Common myeloid progenitor, CD34-positive (primary cell): ENCODE data around the gene FUT3.

Source experiments
- CTCF ChIA-PET: fragments of 350-600 bp; sonication (Branson Sonifier 250); formaldehyde crosslinking; loops from one replicate; lab custom pipeline; 2021; ENCODE audit warnings: antibody characterized with exemption; lab: Charles Lee
- POLR2A ChIA-PET: fragments of 350-600 bp; sonication (Branson Sonifier 250); formaldehyde crosslinking; loops from one replicate; lab custom pipeline; 2021; ENCODE audit warnings: antibody characterized with exemption; lab: Charles Lee
- DNase-seq, 3 donors: peaks; one replicate each; pipeline versions ENCODE4 v3.0.0 to v3.0.0-alpha.2; 2013
- H3K27ac ChIP-seq, 2 experiments: 1 replicate in 1 of 2; 2 replicates in 1 of 2; pipeline ENCODE4 v1.7.0; 2013; ENCODE audit warnings: inconsistent platforms in 2 of 2, low read length in 2 of 2, mild to moderate bottlenecking in 2 of 2, low read depth in 1 of 2, moderate library complexity in 1 of 2; ENCODE audit not compliant: severe bottlenecking in 2 of 2, insufficient read depth in 1 of 2, poor library complexity in 1 of 2
- H3K27me3 ChIP-seq, 5 experiments: replicated peaks in 2 of 5; 1 replicate in 3 of 5; 2 replicates in 2 of 5; pipeline versions ENCODE4 v1.6.1 to v1.7.0; 2013; ENCODE audit warnings: low read length in 4 of 5, mild to moderate bottlenecking in 2 of 5, moderate library complexity in 2 of 5, inconsistent platforms in 1 of 5; ENCODE audit not compliant: insufficient read depth in 5 of 5, control insufficient read depth in 4 of 5
- H3K36me3 ChIP-seq, 4 experiments: 1 replicate in 2 of 4; 2 replicates in 2 of 4; pipeline versions ENCODE4 v1.6.1 to v1.7.0; 2013; ENCODE audit warnings: low read length in 3 of 4, control low read depth in 1 of 4, mild to moderate bottlenecking in 1 of 4; ENCODE audit not compliant: control insufficient read depth in 4 of 4, insufficient read depth in 4 of 4
- H3K4me1 ChIP-seq, 4 experiments: 1 replicate in 3 of 4; 2 replicates in 1 of 4; pipeline versions ENCODE4 v1.6.1 to v1.7.1; 2013; ENCODE audit warnings: low read length in 3 of 4, mild to moderate bottlenecking in 3 of 4, control low read depth in 1 of 4, inconsistent platforms in 1 of 4, moderate library complexity in 1 of 4; ENCODE audit not compliant: control insufficient read depth in 4 of 4, insufficient read depth in 4 of 4; ENCODE audit errors: control extremely low read depth in 1 of 4
- H3K4me3 ChIP-seq, 7 experiments: 1 replicate in 4 of 7; 2 replicates in 3 of 7; pipeline versions ENCODE4 v1.5.1 to v1.7.0; 2013; ENCODE audit warnings: mild to moderate bottlenecking in 7 of 7, low read length in 6 of 7, moderate library complexity in 6 of 7, inconsistent platforms in 2 of 7, low read depth in 2 of 7, control low read depth in 1 of 7; ENCODE audit not compliant: insufficient read depth in 4 of 7, control insufficient read depth in 1 of 7; ENCODE audit errors: extremely low read depth in 1 of 7
- H3K9me3 ChIP-seq, 5 experiments: 1 replicate in 4 of 5; 2 replicates in 1 of 5; pipeline versions ENCODE4 v1.6.1 to v1.7.1; 2013; ENCODE audit warnings: low read length in 4 of 5, mild to moderate bottlenecking in 2 of 5, inconsistent platforms in 1 of 5, low read depth in 1 of 5, moderate library complexity in 1 of 5; ENCODE audit not compliant: control insufficient read depth in 4 of 5, insufficient read depth in 2 of 5; ENCODE audit errors: control extremely low read depth in 1 of 5
- WGBS: methylation state at CpG from one replicate; pipeline ENCODE4 v1.1.5; 2013; ENCODE audit not compliant: insufficient coverage; 5-methylcytosine and 5-hydroxymethylcytosine counted together

Gene FUT3

GRCh38 chr19:5823579-5824281 lies 27.5 kb downstream of the FUT3 start:
- CTCF ChIA-PET: interaction anchor here (1.2 to 5.3 kb wide), 3 partner anchors 17 to 20 kb away, joined by 4 to 30 read pairs (median 6); partner anchors contain the start of gene NRTN
- Histone ChIP-seq H3K27me3 (no peaks in the 10 kb centered on the region), H3K27ac (no peak overlapping the region), H3K4me3 (no peak overlapping the region), H3K4me1 (peaks cover 0 to 20% (median 19%) of the 10 kb centered on the region in 4 experiments), H3K9me3 (no peaks in the 10 kb centered on the region), H3K36me3 (no peaks in the 10 kb centered on the region)
- WGBS: 93% methylated on average over 28 of the region's 30 CpGs
- POLR2A ChIA-PET: interaction anchor here (0.6 kb wide), 1 partner anchor 95 kb away, joined by 3 read pairs; no protein-coding TSS in a partner anchor
- no peak for DNase-seq

- Histone ChIP-seq H3K4me1 (peaks cover 0 to 13% (median 12%) of the 10 kb centered on the region in 4 experiments), H3K27me3 (peaks cover 0 to 2% (median 0%) of the 10 kb centered on the region in 5 experiments), H3K27ac (no peak overlapping the region), H3K9me3 (no peaks in the 10 kb centered on the region), H3K4me3 (no peak overlapping the region), H3K36me3 (no peaks in the 10 kb centered on the region)
- ChIA-PET POLR2A (no interaction called here), CTCF (interaction anchor here (0.7 to 1.9 kb wide), 5 partner anchors 13 to 48 kb away, joined by 3 to 7 read pairs (median 4); no protein-coding TSS in a partner anchor)
- no peak for DNase-seq
- 86% methylated on average over 24 of the region's 30 CpGs for WGBS
Observed at GRCh38 chr19:5822181-5822844, 28.9 kb downstream of the FUT3 start.

- DNase-seq: no peak
- ChIA-PET POLR2A (no interaction called here), CTCF (interaction anchor here (0.7 to 1.9 kb wide), 4 partner anchors 15 to 48 kb away, joined by 3 to 7 read pairs (median 4); no protein-coding TSS in a partner anchor)
- H3K4me3 ChIP-seq: no peak overlapping the region
- H3K27me3 ChIP-seq: peaks cover 0 to 2% (median 0%) of the 10 kb centered on the region in 5 experiments
- no peaks in the 10 kb centered on the region for H3K9me3 ChIP-seq
- H3K36me3 ChIP-seq: no peaks in the 10 kb centered on the region
- no peak overlapping the region for H3K27ac ChIP-seq
- peaks cover 0 to 6% (median 6%) of the 10 kb centered on the region in 4 experiments for H3K4me1 ChIP-seq
- 70% methylated on average over 5 of the region's 8 CpGs for WGBS
Observed at GRCh38 chr19:5821521-5822180, 29.6 kb downstream of the FUT3 start.

- H3K4me1 ChIP-seq: no peaks in the 10 kb centered on the region
- H3K27ac ChIP-seq: no peak overlapping the region
- ChIA-PET CTCF (interaction anchor here (0.7 to 1.6 kb wide), 2 partner anchors 14 to 17 kb away, joined by 3 to 7 read pairs; no protein-coding TSS in a partner anchor), POLR2A (interaction anchor here (0.7 kb wide), 1 partner anchor 43 kb away, joined by 3 read pairs; no protein-coding TSS in a partner anchor)
- H3K9me3 ChIP-seq: no peaks in the 10 kb centered on the region
- DNase-seq: peak in 1 of 3 donors; percentile 24
- no peaks in the 10 kb centered on the region for H3K36me3 ChIP-seq
- H3K27me3 ChIP-seq: peaks cover 0 to 2% (median 0%) of the 10 kb centered on the region in 5 experiments
- H3K4me3 ChIP-seq: no peak overlapping the region
- WGBS: 76% methylated on average over 6 of the region's 6 CpGs
Observed at GRCh38 chr19:5820785-5821184, 30.5 kb downstream of the FUT3 start.

DNA sequence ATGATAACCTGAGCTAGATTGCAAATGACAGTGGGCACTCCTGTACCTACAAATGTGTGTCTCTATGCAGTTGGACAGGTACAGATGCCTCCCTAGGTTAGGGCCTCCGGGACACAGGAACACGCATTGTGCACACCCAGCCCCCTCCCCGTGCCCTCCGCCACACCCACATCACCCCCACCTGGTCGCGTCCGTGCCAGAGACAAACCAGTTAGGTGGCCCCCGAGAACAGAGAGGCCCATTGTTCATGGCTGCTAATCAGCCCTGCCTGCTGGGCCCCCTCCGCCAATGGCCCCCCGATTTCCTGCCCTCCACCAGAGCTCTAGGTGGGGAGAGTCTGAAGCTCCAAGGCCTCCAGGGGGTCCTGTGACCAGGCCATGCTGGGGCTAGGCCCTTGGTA lies 32.7 kb downstream of the FUT3 start:
- ChIA-PET POLR2A (no interaction called here), CTCF (no interaction called here)
- Histone ChIP-seq H3K4me3 (no peak overlapping the region), H3K27ac (no peak overlapping the region), H3K36me3 (no peaks in the 10 kb centered on the region), H3K27me3 (peaks cover 0 to 2% (median 0%) of the 10 kb centered on the region in 5 experiments), H3K4me1 (no peaks in the 10 kb centered on the region), H3K9me3 (no peaks in the 10 kb centered on the region)
- no peak for DNase-seq
- 90% methylated on average over 2 of the region's 10 CpGs for WGBS

- Histone ChIP-seq H3K4me1 (no peaks in the 10 kb centered on the region), H3K4me3 (no peak overlapping the region), H3K27ac (no peak overlapping the region), H3K36me3 (no peaks in the 10 kb centered on the region), H3K9me3 (no peaks in the 10 kb centered on the region), H3K27me3 (peaks cover 0 to 2% (median 0%) of the 10 kb centered on the region in 5 experiments)
- ChIA-PET CTCF (no interaction called here), POLR2A (interaction anchor here (0.6 kb wide), 1 partner anchor 65 kb away, joined by 3 read pairs; no protein-coding TSS in a partner anchor)
- no peak for DNase-seq
- 100% methylated on average over 2 of the region's 2 CpGs for WGBS
Observed at GRCh38 chr19:5817218-5817617, 34.0 kb downstream of the FUT3 start.
